PC-9 (cell line): ENCODE measurements around the gene ANO5. TPM values are rescaled to one million over a fixed set of nuclear protein-coding genes. Genes with fewer than 3 reads are reported as not detected.

Experiments
- BruUV-seq: library from RNA; stranded (reverse); fragments of 400-500 nt; replicated peaks from 2 replicates; lab custom pipeline; 2021; lab: Mats Ljungman, UMichigan
- CTCF ChIA-PET: fragments of 300-600 bp; sonication (Branson Sonifier 250); formaldehyde crosslinking; loops from one replicate; lab custom pipeline; 2022; ENCODE audit warnings: antibody characterized with exemption; lab: Charles Lee
- POLR2A ChIA-PET: fragments of 300-600 bp; sonication (Branson Sonifier 250); formaldehyde crosslinking; loops from one replicate; lab custom pipeline; 2022; ENCODE audit warnings: antibody characterized with exemption; ENCODE audit not compliant: unreplicated experiment; lab: Charles Lee
- DNase-seq, 2 experiments: peaks; one replicate each; pipeline versions ENCODE4 v3.0.0 to v3.0.0-alpha.2; 2015 to 2022; ENCODE audit warnings: mixed read lengths in 1 of 2
- H2AFZ ChIP-seq: fragments of 200-600 bp; sonication (generic); 2 replicates; pipeline ENCODE4 v1.8.1; 2017; ENCODE audit warnings: antibody characterized with exemption
- H3F3A ChIP-seq: fragments of 200-600 bp; sonication (generic); 2 replicates; pipeline ENCODE4 v1.8.1; 2017; ENCODE audit warnings: antibody characterized with exemption, mild to moderate bottlenecking, low read depth; ENCODE audit not compliant: insufficient read depth
- H3K27ac ChIP-seq: fragments of 200-600 bp; sonication (generic); 2 replicates; pipeline ENCODE4 v1.6.1; 2016; ENCODE audit warnings: mixed run types
- H3K27me3 ChIP-seq: fragments of 200-600 bp; sonication (generic); 2 replicates; pipeline ENCODE4 v1.6.1; 2016; ENCODE audit warnings: low read depth, mixed run types; ENCODE audit not compliant: insufficient read depth
- H3K36me3 ChIP-seq: fragments of 200-600 bp; sonication (generic); 2 replicates; pipeline ENCODE4 v1.6.1; 2016; ENCODE audit warnings: low read depth, mixed run types
- H3K4me1 ChIP-seq: fragments of 200-600 bp; sonication (generic); replicated peaks from 2 replicates; pipeline ENCODE4 v1.6.1; 2016; ENCODE audit warnings: mixed run types; ENCODE audit not compliant: insufficient read depth
- H3K4me2 ChIP-seq: fragments of 200-600 bp; sonication (generic); 2 replicates; pipeline ENCODE4 v1.6.1; 2017; ENCODE audit warnings: mixed run types
- H3K4me3 ChIP-seq: fragments of 200-600 bp; sonication (generic); 2 replicates; pipeline ENCODE4 v1.6.1; 2016; ENCODE audit warnings: mixed run types
- H3K79me2 ChIP-seq: fragments of 200-600 bp; sonication (generic); 2 replicates; pipeline ENCODE4 v1.6.1; 2017; ENCODE audit warnings: low read depth, mixed run types
- H3K9me2 ChIP-seq: fragments of 200-600 bp; sonication (generic); 2 replicates; pipeline ENCODE4 v1.8.1; 2017; ENCODE audit warnings: mild to moderate bottlenecking; ENCODE audit not compliant: insufficient read depth
- H3K9me3 ChIP-seq: fragments of 200-600 bp; sonication (generic); 2 replicates; pipeline ENCODE4 v1.8.1; 2016; ENCODE audit warnings: low read depth; ENCODE audit not compliant: insufficient read depth
- H4K20me1 ChIP-seq: fragments of 200-600 bp; sonication (generic); 2 replicates; pipeline ENCODE4 v1.8.1; 2017; ENCODE audit not compliant: insufficient read depth
- EZH2 ChIP-seq: fragments of 200-600 bp; sonication (generic); IDR thresholded peaks from 2 replicates; pipeline ENCODE4 v1.8.0; 2017; ENCODE audit warnings: antibody characterized with exemption, low read depth
- intact Hi-C: fragments of 100-400 bp; cut with micrococcal nuclease; formaldehyde crosslinking; loops from one replicate; pipeline ENCODE4 v1.10.0; 2022; ENCODE audit not compliant: unreplicated experiment
- total RNA-seq: library from RNA; stranded (reverse); gene quantifications from 2 replicates; pipeline ENCODE4 v1.2.3, GENCODE V29; 2021
- TF ChIP-seq, protein P1 (sequence below): fragments of 200-600 bp; sonication (generic); conservative IDR thresholded peaks from 2 replicates; pipeline ENCODE4 v1.6.1; 2017; ENCODE audit warnings: mixed run types, antibody characterized with exemption, mild to moderate bottlenecking, moderate library complexity

Gene ANO5
- total RNA-seq, 1 experiment from 2014 or later = not detected

DNA sequence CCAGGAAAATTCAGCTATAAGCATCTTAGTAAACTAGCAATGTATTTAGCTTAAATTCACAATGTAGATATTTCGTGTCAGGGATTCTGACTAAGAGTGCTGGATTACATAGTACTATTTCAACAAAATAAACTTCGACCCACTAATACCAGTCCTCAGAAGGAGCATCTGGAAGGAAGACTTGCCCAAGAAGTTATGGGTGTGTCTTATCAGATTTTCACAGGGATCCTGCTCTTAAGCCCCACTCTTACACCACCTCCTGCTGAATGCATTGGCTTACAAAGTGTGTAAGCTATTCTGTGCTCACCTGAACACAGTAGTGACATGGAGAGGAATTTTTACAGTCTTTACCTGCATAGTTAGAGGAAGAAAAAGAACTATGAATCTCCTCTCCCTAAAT, 35.4 kb upstream of the ANO5 start:
- Histone ChIP-seq H3K4me3 (no peak overlapping the region), H3K36me3 (no peaks in the 10 kb centered on the region), H3K4me1 (no peaks in the 10 kb centered on the region), H3F3A (no peaks in the 10 kb centered on the region), H3K9me2 (no peaks in the 10 kb centered on the region), H4K20me1 (no peaks in the 10 kb centered on the region), H3K27ac (no peak overlapping the region), H3K4me2 (no peak overlapping the region), H2AFZ (no peak overlapping the region), H3K27me3 (no peaks in the 10 kb centered on the region; the same call in 1 of the 2 replicates), H3K9me3 (no peaks in the 10 kb centered on the region), H3K79me2 (no peaks in the 10 kb centered on the region)
- intact Hi-C loops = no loop called here
- TF ChIP-seq, protein P1, sequence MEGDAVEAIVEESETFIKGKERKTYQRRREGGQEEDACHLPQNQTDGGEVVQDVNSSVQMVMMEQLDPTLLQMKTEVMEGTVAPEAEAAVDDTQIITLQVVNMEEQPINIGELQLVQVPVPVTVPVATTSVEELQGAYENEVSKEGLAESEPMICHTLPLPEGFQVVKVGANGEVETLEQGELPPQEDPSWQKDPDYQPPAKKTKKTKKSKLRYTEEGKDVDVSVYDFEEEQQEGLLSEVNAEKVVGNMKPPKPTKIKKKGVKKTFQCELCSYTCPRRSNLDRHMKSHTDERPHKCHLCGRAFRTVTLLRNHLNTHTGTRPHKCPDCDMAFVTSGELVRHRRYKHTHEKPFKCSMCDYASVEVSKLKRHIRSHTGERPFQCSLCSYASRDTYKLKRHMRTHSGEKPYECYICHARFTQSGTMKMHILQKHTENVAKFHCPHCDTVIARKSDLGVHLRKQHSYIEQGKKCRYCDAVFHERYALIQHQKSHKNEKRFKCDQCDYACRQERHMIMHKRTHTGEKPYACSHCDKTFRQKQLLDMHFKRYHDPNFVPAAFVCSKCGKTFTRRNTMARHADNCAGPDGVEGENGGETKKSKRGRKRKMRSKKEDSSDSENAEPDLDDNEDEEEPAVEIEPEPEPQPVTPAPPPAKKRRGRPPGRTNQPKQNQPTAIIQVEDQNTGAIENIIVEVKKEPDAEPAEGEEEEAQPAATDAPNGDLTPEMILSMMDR = no peak
- TF ChIP-seq EZH2 = no peak
- POLR2A ChIA-PET = no interaction called here
- no TSS peak for BruUV-seq
- DNase-seq = no peak
- CTCF ChIA-PET = no interaction called here

DNA sequence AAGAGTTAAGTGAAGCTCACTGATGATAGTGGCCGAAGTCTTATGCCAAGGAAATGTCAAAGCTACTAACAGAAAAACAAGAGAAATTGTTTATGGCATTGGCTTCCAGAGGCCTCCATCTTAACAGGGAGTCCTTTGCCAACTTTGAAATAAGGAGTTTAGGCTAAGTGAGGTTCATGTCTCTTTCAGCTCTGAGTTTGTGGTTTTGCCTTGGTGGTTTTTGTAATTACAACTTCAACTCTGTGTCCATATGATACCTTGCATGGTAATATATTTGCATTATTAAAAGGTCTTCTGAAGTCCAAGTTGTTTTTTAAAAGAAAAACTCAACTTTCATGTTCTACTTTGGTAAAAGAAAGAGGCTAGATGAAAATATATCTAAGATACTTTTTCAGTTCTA, 31.4 kb upstream of the ANO5 start:
- Histone ChIP-seq H2AFZ (no peak overlapping the region), H3K9me3 (no peaks in the 10 kb centered on the region), H3K79me2 (no peaks in the 10 kb centered on the region), H3K4me1 (no peaks in the 10 kb centered on the region), H3K9me2 (no peaks in the 10 kb centered on the region), H3K27me3 (no peaks in the 10 kb centered on the region; the same call in 1 of the 2 replicates), H4K20me1 (no peaks in the 10 kb centered on the region), H3K4me2 (no peak overlapping the region), H3F3A (no peaks in the 10 kb centered on the region), H3K36me3 (no peaks in the 10 kb centered on the region), H3K4me3 (no peak overlapping the region), H3K27ac (no peak overlapping the region)
- ChIA-PET POLR2A (no interaction called here), CTCF (interaction anchor here (0.6 kb wide), 1 partner anchor 8 kb away, joined by 3 read pairs; no protein-coding TSS in a partner anchor)
- intact Hi-C loops = no loop called here
- no TSS peak for BruUV-seq
- DNase-seq = no peak
- TF ChIP-seq, protein P1 = no peak
- no peak for TF ChIP-seq EZH2

DNA sequence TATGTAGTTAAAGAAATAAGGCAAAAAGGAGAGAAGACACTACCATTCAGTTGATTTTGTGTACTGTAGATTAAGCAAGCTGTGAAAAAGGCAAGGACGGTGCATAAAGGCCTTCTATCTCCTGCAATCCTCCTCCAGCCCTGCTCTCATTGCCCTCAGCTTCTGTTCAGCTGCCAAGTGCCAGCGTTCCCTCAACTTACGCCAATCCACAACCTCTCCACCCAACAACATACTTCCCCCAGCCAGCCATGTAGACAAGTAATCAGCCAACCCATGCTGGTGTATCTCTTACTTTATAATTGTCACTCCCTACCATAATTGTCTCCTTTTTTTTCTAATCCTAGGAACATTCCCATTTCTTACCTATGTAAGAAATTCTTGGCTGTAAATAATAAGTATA, 30.1 kb upstream of the ANO5 start:
- intact Hi-C loops = no loop called here
- Histone ChIP-seq H3K79me2 (no peaks in the 10 kb centered on the region), H3K4me1 (no peaks in the 10 kb centered on the region), H3K36me3 (no peaks in the 10 kb centered on the region), H3K9me2 (no peaks in the 10 kb centered on the region), H2AFZ (no peak overlapping the region), H3K27me3 (no peaks in the 10 kb centered on the region), H3K4me3 (no peak overlapping the region), H3K9me3 (no peaks in the 10 kb centered on the region), H4K20me1 (no peaks in the 10 kb centered on the region), H3K27ac (no peak overlapping the region), H3F3A (no peaks in the 10 kb centered on the region), H3K4me2 (no peak overlapping the region)
- ChIA-PET CTCF (no interaction called here), POLR2A (no interaction called here)
- no peak for DNase-seq
- BruUV-seq = no TSS peak
- TF ChIP-seq EZH2 = no peak
- TF ChIP-seq, protein P1 = no peak
